GM12875 (cell line): ENCODE measurements around the gene ZNF408.

Experiments used
- H3K4me3 ChIP-seq: one replicate; pipeline ENCODE4 v1.5.1; 2011; ENCODE audit warnings: low read depth, low read length, control low read depth
- TF ChIP-seq, protein P1 (sequence below): IDR thresholded peaks from 2 replicates; pipeline ENCODE4 v1.5.1; 2011; ENCODE audit warnings: low read depth, mild to moderate bottlenecking, control low read depth, inconsistent platforms, low read length, moderate library complexity, borderline replicate concordance; ENCODE audit not compliant: insufficient read depth

The ZNF408 gene

DNA sequence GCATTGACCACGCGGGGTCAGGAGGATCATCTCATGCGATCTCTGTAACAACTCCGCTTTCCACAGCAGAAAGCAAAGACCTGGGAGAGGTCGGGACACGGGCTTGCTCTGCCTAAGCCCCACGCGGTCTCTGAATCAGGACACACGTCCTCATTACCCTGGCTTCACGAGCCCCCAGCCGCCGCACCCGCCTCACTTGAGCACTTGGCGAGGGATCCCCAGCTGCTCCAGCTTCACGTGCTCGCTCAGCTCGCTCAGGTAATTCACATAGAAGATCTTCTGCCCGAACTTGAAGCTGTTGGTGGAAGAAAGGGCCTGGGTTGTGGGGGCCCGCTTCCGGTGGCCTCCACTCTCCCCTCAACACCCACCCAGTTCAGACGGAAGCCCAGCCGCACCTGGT lies 20.0 kb upstream of the ZNF408 start:
- TF ChIP-seq, protein P1, sequence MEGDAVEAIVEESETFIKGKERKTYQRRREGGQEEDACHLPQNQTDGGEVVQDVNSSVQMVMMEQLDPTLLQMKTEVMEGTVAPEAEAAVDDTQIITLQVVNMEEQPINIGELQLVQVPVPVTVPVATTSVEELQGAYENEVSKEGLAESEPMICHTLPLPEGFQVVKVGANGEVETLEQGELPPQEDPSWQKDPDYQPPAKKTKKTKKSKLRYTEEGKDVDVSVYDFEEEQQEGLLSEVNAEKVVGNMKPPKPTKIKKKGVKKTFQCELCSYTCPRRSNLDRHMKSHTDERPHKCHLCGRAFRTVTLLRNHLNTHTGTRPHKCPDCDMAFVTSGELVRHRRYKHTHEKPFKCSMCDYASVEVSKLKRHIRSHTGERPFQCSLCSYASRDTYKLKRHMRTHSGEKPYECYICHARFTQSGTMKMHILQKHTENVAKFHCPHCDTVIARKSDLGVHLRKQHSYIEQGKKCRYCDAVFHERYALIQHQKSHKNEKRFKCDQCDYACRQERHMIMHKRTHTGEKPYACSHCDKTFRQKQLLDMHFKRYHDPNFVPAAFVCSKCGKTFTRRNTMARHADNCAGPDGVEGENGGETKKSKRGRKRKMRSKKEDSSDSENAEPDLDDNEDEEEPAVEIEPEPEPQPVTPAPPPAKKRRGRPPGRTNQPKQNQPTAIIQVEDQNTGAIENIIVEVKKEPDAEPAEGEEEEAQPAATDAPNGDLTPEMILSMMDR, result no peak
- no peak overlapping the region for H3K4me3 ChIP-seq

DNA sequence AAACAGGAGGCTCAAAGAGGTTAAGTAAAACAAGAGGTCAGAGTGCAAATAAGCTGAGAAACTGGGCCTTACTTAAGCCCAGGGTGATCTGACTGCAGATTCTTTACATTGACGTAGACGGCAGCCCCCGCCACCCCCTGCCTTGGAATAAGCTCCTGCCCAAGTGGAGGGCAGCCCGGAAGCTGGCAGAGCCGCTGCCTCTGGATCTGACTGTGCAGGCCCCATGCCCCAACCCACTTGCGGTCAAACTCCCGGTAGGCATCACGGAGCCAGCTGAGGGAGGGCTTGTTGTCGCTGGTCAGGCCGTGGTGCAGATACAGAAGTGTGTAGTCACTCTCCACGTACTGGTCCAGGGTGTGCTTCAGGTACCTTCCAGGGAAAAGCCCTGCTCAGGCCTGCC lies 19.0 kb upstream of the ZNF408 start:
- H3K4me3 ChIP-seq, result no peak overlapping the region
- TF ChIP-seq, protein P1, result no peak

DNA sequence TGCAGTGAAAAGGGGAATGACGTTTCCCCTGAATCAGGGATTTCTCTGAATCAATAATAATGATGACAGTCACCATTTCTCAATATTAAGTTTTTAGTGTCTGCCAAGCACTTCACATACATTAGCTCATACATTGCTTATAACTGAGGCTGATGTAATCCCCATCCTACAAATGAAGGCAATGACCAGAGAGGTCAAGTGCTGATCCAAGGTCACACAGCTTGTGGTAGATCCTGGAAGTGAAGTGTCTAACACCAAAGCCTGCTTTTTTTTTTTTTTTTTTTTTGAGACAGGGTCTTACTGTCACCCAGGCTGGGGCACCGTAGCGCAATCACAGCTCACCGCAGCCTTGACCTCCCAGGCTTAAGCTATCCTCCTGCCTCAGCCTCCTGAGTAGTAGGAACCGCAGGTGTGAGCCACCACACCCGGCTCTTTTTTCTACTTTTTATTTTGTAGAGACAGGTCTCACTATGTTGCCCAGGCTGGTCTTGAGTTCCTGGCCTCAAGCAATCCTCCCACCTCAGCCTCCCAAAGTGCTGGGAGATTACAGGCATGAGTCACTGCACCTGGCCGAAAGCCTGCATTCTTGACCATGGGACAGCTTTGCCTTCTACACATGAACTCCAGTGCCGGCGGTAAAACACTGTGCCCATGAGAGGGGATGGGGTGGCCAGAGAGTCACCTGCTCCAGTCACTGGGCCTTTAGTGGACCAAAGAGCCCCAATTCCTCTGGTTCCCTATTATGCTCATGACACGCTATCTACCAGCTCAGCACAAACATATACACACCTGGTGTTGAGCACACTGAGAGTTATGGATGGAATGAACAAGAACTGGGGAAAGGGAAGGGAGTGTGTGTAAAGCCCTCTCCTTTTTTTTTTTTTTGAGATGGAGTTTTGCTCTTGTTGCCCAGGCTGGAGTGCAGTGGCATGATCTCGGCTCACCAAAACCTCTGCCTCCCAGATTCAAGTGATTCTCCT lies 17.8 kb upstream of the ZNF408 start:
- H3K4me3 ChIP-seq, result no peak overlapping the region
- TF ChIP-seq, protein P1, result no peak

DNA sequence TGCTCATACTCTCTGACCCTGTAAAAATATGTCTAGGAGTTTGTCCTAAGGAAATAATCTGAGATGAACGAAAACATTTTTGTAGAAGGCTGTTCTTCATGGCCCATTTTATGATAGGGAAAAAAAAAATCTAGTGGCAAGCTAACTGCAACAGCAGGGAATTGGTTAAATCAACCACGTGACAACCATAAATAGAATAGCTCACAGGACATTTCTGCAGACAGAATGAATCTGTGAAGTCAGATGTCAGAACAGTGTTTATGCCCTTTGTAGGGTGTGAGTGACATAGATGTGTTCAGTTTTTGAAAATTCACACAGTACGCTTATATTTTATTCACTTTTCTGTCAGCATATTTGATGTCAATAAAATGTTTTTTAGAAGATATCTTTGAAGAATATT lies 16.5 kb upstream of the ZNF408 start:
- no peak overlapping the region for H3K4me3 ChIP-seq

DNA sequence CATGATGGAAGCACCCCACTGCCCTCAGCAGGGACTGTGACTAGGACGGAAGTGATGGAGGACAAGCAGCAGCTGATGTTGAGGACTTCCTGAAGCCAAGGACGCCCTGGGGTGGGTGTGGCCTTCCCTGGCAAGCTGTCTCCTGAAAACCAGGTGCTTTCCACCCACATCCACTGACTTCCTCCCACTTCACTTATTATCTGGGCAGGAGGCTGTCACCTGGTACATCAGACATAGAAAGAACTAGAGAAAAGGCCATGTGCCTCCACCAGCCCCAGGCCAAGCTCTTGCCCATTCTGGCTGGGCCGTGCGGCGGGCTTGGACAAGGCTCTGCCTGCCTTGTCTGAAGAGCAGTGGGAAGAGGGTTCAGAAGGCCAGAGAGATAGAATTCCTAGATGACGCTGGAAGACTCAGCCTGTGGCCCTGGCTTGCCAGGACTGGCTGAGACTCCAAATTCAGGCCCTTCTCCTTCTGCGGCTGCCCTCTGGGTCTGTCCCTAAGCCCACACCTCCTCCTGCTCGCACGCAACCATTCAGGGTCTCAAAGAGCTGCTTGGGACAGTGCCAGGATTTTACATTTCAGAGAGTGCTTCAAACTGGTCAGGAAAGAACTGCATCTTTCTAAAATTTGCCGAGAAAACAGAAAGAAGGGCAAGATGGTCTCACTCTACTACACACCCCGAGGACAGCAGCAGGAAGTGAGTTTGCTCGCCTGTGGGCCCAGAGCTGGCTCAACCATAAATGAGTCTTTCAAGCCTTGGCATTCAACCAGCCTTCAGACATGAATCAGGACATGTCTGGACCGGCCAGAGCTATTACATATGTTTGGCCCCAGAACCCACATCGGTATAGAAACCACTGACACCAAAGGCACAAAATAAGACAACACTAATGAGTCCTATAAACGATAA lies 13.7 kb upstream of the ZNF408 start:
- H3K4me3 ChIP-seq, result no peak overlapping the region
- TF ChIP-seq, protein P1, result no peak

More for the DNA sequence above, 16.5 kb upstream of the ZNF408 start:
- TF ChIP-seq, protein P1, result no peak

DNA sequence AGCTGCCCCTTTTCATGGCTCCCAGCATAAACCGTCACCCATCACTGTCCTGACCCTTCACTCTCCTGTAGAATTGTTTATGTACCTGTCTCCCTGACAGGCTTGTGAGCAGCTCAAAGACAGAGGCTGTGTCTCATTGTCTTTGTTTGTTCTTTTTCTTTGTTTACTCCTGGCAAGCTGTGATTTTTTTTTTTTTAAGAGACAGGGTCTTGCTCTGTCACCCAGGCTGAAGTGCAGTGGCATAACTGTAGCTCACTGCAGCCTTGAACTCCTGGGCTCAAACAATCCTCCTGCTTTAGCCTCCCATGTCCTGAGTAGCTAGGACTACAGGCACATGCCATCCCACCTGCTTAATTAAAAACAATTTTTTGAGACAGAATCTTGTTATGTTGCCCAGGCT lies 10.1 kb upstream of the ZNF408 start:
- H3K4me3 ChIP-seq, result no peak overlapping the region
- TF ChIP-seq, protein P1, result no peak
